Stimulated activated CD4-positive, alpha-beta T cell treated with anti-CD3 and anti-CD28 coated beads, Interleukin-12 subunit alpha, Interleukin-12 subunit beta, amount 100 ng/mL, for 4 hours (primary cell): ENCODE results near the gene CORIN.
"Not testable (repeated sequence)": the region's sequence is repeated elsewhere in the genome, so short reads cannot be mapped to it uniquely, and the experiment has no call there.

Source experiments
- DNase-seq: peaks from one replicate; pipeline ENCODE4 v3.0.0-alpha.2; 2020

Gene CORIN

GRCh38 chr4:47762376-47763266, 75.2 kb downstream of the CORIN start:
- no peak for DNase-seq

GRCh38 chr4:47753316-47753715, 84.6 kb downstream of the CORIN start:
- not testable (repeated sequence) for DNase-seq

GRCh38 chr4:47752214-47752613, 85.7 kb downstream of the CORIN start:
- DNase-seq = no peak

- no peak for DNase-seq
Observed at GRCh38 chr4:47750788-47751187, 87.1 kb downstream of the CORIN start.

- no peak for DNase-seq
Observed at GRCh38 chr4:47749858-47750257, 88.0 kb downstream of the CORIN start.

GRCh38 chr4:47749060-47749459, 88.8 kb downstream of the CORIN start:
- DNase-seq = no peak

GRCh38 chr4:47747846-47748494, 89.9 kb downstream of the CORIN start:
- no peak for DNase-seq

GRCh38 chr4:47747211-47747610, 90.7 kb downstream of the CORIN start:
- DNase-seq = no peak

GRCh38 chr4:47746122-47746521, 91.7 kb downstream of the CORIN start:
- DNase-seq = no peak

- DNase-seq = no peak
Observed at GRCh38 chr4:47744843-47745382, 93.0 kb downstream of the CORIN start.

- no peak for DNase-seq
Observed at GRCh38 chr4:47744253-47744652, 93.6 kb downstream of the CORIN start.

- DNase-seq = no peak
Observed at GRCh38 chr4:47741200-47741599, 96.7 kb downstream of the CORIN start.

- no peak for DNase-seq
Observed at GRCh38 chr4:47737326-47737725, 100.5 kb downstream of the CORIN start.

GRCh38 chr4:47736555-47736954, 101.3 kb downstream of the CORIN start:
- no peak for DNase-seq

- DNase-seq = no peak
Observed at GRCh38 chr4:47736146-47736545, 101.7 kb downstream of the CORIN start.

GRCh38 chr4:47733302-47734175, 104.3 kb downstream of the CORIN start:
- no peak for DNase-seq

GRCh38 chr4:47731182-47731581, 106.7 kb downstream of the CORIN start:
- DNase-seq = no peak

GRCh38 chr4:47729131-47729680, 108.7 kb downstream of the CORIN start:
- DNase-seq = no peak

GRCh38 chr4:47721892-47722575, 115.8 kb downstream of the CORIN start:
- DNase-seq = no peak

GRCh38 chr4:47721485-47721884, 116.4 kb downstream of the CORIN start:
- no peak for DNase-seq

GRCh38 chr4:47720787-47721186, 117.1 kb downstream of the CORIN start:
- no peak for DNase-seq

- DNase-seq = no peak
Observed at GRCh38 chr4:47719576-47719975, 118.3 kb downstream of the CORIN start.
